Lower lobe of right lung (tissue), 2 donors: ENCODE data around the gene DEAF1. TPM values are rescaled to one million over a fixed set of nuclear protein-coding genes. Genes with fewer than 3 reads are reported as not detected.
"Not testable (repeated sequence)": the region's sequence is repeated elsewhere in the genome, so short reads cannot be mapped to it uniquely, and the experiment has no call there.

Source experiments
- ATAC-seq, 2 donors: fragments of 200-7000 bp; cut with Tn5 transposase; one replicate each; pipeline ENCODE4 v1.9.1; 2020 to 2022; ENCODE audit warnings: mild to moderate bottlenecking in 2 of 2, moderate library complexity in 2 of 2
- DNase-seq: peaks from one replicate; pipeline ENCODE4 v3.0.0-alpha.2; 2020
- H3K27ac ChIP-seq: fragments of 200-600 bp; one replicate; pipeline ENCODE4 v1.8.0; 2022
- H3K27me3 ChIP-seq: fragments of 200-600 bp; one replicate; pipeline ENCODE4 v1.8.0; 2022; ENCODE audit warnings: low read depth
- H3K36me3 ChIP-seq: fragments of 200-600 bp; one replicate; pipeline ENCODE4 v1.8.0; 2022; ENCODE audit warnings: mild to moderate bottlenecking
- H3K4me1 ChIP-seq: fragments of 200-600 bp; one replicate; pipeline ENCODE4 v1.8.0; 2022
- H3K4me3 ChIP-seq: fragments of 200-600 bp; one replicate; pipeline ENCODE4 v1.8.0; 2022; ENCODE audit warnings: mild to moderate bottlenecking
- H3K9me3 ChIP-seq: fragments of 200-600 bp; one replicate; pipeline ENCODE4 v1.8.0; 2022
- intact Hi-C: fragments of 100-400 bp; cut with DNase I; formaldehyde crosslinking; loops from one replicate; pipeline ENCODE4 v1.11.0; 2022
- long read RNA-seq: library from polyadenylated mRNA; unstranded; transcript quantifications from one replicate; pipeline ENCODE4 v2.0.0, GENCODE V29; 2021
- total RNA-seq: library from RNA; stranded (reverse); fragmentation: NEBNext Ultra II Directional; extraction: Animal tissue kit (Norgen Biotek cat#: 25700); gene quantifications from one replicate; pipeline ENCODE4 v1.2.1, GENCODE V29; 2021
- TF ChIP-seq, protein P1 (sequence below): fragments of 200-600 bp; IDR thresholded peaks from one replicate; pipeline ENCODE4 v1.8.0; 2022; ENCODE audit warnings: antibody characterized with exemption, mild to moderate bottlenecking
- donor health status: DM: no; HTN: yes; CAD: no; lungs with severe emphysema.

DEAF1 gene
- total RNA-seq = 32.0 TPM
- long read RNA-seq, transcript DEAF1-201 (12 exons, 2,500 nt) = major isoform, 49 of 134 reads
- long read RNA-seq, partial matches to known transcripts = 12 of 134 reads
- long read RNA-seq, other reads (novel, unspliced or antisense) = 73 of 134 reads

GRCh38 chr11:694563-695287, at the start of gene DEAF1:
Gene DEAF1 (minus strand): TSS chr11:695222. CDS start chr11:695047, 175 bp downstream.
- Histone ChIP-seq H3K27me3 (no peaks in the 10 kb centered on the region), H3K36me3 (peaks cover 16% of the 10 kb centered on the region), H3K4me3 (peak within 1 kb of the TSS; percentile 81), H3K27ac (peak within 1 kb of the TSS; percentile 100), H3K9me3 (no peaks in the 10 kb centered on the region), H3K4me1 (peaks cover 38% of the 10 kb centered on the region)
- TF ChIP-seq, protein P1, sequence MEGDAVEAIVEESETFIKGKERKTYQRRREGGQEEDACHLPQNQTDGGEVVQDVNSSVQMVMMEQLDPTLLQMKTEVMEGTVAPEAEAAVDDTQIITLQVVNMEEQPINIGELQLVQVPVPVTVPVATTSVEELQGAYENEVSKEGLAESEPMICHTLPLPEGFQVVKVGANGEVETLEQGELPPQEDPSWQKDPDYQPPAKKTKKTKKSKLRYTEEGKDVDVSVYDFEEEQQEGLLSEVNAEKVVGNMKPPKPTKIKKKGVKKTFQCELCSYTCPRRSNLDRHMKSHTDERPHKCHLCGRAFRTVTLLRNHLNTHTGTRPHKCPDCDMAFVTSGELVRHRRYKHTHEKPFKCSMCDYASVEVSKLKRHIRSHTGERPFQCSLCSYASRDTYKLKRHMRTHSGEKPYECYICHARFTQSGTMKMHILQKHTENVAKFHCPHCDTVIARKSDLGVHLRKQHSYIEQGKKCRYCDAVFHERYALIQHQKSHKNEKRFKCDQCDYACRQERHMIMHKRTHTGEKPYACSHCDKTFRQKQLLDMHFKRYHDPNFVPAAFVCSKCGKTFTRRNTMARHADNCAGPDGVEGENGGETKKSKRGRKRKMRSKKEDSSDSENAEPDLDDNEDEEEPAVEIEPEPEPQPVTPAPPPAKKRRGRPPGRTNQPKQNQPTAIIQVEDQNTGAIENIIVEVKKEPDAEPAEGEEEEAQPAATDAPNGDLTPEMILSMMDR = no peak
- intact Hi-C loops = no loop called here
- ATAC-seq (peak; percentile 93 to 95), DNase-seq (peak; percentile 99)

GRCh38 chr11:742571-743201, 47.7 kb upstream of the DEAF1 start:
- peaks cover 11% of the 10 kb centered on the region for H3K4me1 ChIP-seq
- H3K27me3 ChIP-seq = no peaks in the 10 kb centered on the region
- DNase-seq = no peak
- H3K4me3 ChIP-seq = no peak overlapping the region
- H3K36me3 ChIP-seq = no peaks in the 10 kb centered on the region
- ATAC-seq = no peak
- intact Hi-C loops = no loop called here
- no peaks in the 10 kb centered on the region for H3K9me3 ChIP-seq
- TF ChIP-seq, protein P1 = no peak
- H3K27ac ChIP-seq = no peak overlapping the region

GRCh38 chr11:742156-742546, 47.1 kb upstream of the DEAF1 start:
- no peak for ATAC-seq
- Histone ChIP-seq H3K4me3 (no peak overlapping the region), H3K27ac (no peak overlapping the region), H3K36me3 (no peaks in the 10 kb centered on the region), H3K4me1 (peaks cover 15% of the 10 kb centered on the region), H3K27me3 (no peaks in the 10 kb centered on the region), H3K9me3 (no peaks in the 10 kb centered on the region)
- DNase-seq = no peak
- TF ChIP-seq, protein P1 = no peak
- intact Hi-C loops = no loop called here

- DNase-seq, H3K9me3 ChIP-seq, H3K27me3 ChIP-seq, H3K36me3 ChIP-seq, intact Hi-C loops, H3K4me3 ChIP-seq, H3K4me1 ChIP-seq, H3K27ac ChIP-seq: not testable (repeated sequence)
- peak; percentile 51 to 61 for ATAC-seq
Observed at GRCh38 chr11:737899-738298, 42.9 kb upstream of the DEAF1 start.

DNA sequence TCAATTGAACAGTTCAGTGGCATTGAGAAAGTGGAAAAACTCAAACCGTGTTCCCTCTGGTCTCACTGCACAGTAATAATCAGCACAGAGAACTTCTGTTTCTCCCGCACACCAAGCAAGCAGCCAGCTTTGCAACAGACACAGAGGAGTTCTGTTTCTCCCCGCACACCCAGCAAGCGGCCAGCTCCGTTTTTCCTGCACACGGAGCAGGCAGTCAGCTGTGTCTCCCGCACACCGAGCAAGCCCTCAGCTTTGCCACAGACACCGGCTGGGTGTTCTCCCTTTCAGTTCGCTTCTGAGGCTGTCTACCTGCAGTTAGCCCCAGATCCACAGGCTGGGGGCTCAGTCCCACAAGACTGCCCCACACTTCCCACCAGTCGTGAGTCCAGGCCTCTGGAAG, 42.3 kb upstream of the DEAF1 start:
- DNase-seq (no peak), ATAC-seq (no peak)
- Histone ChIP-seq H3K4me1 (peaks cover 8% of the 10 kb centered on the region), H3K9me3 (no peaks in the 10 kb centered on the region), H3K27me3 (peaks cover 2% of the 10 kb centered on the region), H3K4me3 (no peak overlapping the region), H3K36me3 (no peaks in the 10 kb centered on the region), H3K27ac (no peak overlapping the region)
- intact Hi-C loops = no loop called here
- TF ChIP-seq, protein P1 = no peak

GRCh38 chr11:734541-734940, 39.5 kb upstream of the DEAF1 start:
- H3K27me3 ChIP-seq, H3K4me1 ChIP-seq, ATAC-seq, H3K4me3 ChIP-seq, DNase-seq, intact Hi-C loops, H3K36me3 ChIP-seq, H3K27ac ChIP-seq, H3K9me3 ChIP-seq: not testable (repeated sequence)
